Activated naive CD4-positive, alpha-beta T cell treated with anti-CD3 and anti-CD28 coated beads, Interleukin-2, amount 50 U/mL, for 24 hours (primary cell): Measurements from ENCODE around the gene MRC1.
"Not testable (repeated sequence)": the region's sequence is repeated elsewhere in the genome, so short reads cannot be mapped to it uniquely, and the experiment has no call there.

Source experiments
- H3K27ac Mint-ChIP-seq: one replicate; pipeline ENCODE4 v1.8.0; 2021; ENCODE audit warnings: mild to moderate bottlenecking, mixed read lengths
- H3K27me3 Mint-ChIP-seq: one replicate; pipeline ENCODE4 v1.8.0; 2021; ENCODE audit warnings: mixed read lengths
- H3K36me3 Mint-ChIP-seq: one replicate; pipeline ENCODE4 v1.8.0; 2021; ENCODE audit warnings: mixed read lengths
- H3K4me1 Mint-ChIP-seq: one replicate; pipeline ENCODE4 v1.8.0; 2021; ENCODE audit warnings: mixed read lengths
- H3K4me3 Mint-ChIP-seq: one replicate; pipeline ENCODE4 v1.8.0; 2021; ENCODE audit warnings: mild to moderate bottlenecking, mixed read lengths
- H3K9me3 Mint-ChIP-seq: one replicate; pipeline ENCODE4 v1.8.0; 2021; ENCODE audit warnings: mixed read lengths

MRC1 gene

GRCh38 chr10:17891435-17891834, 82.3 kb downstream of the MRC1 start:
- Mint-ChIP-seq H3K27ac (no peak overlapping the region), H3K36me3 (no peaks in the 10 kb centered on the region), H3K4me1 (no peaks in the 10 kb centered on the region), H3K27me3 (peaks cover 3% of the 10 kb centered on the region), H3K4me3 (no peak overlapping the region), H3K9me3 (peaks cover 4% of the 10 kb centered on the region)

- Mint-ChIP-seq H3K36me3 (no peaks in the 10 kb centered on the region), H3K4me1 (no peaks in the 10 kb centered on the region), H3K9me3 (no peaks in the 10 kb centered on the region), H3K27me3 (peaks cover 1% of the 10 kb centered on the region), H3K4me3 (no peak overlapping the region), H3K27ac (no peak overlapping the region)
These were observed 95.4 kb downstream of the MRC1 start for GRCh38 chr10:17904564-17904963.

GRCh38 chr10:17905491-17905890, 96.3 kb downstream of the MRC1 start:
- Mint-ChIP-seq H3K4me3 (no peak overlapping the region), H3K4me1 (no peaks in the 10 kb centered on the region), H3K9me3 (no peaks in the 10 kb centered on the region), H3K27ac (no peak overlapping the region), H3K36me3 (no peaks in the 10 kb centered on the region), H3K27me3 (peaks cover 4% of the 10 kb centered on the region)

GRCh38 chr10:17906002-17906401, 96.9 kb downstream of the MRC1 start:
- Mint-ChIP-seq H3K9me3 (no peaks in the 10 kb centered on the region), H3K36me3 (no peaks in the 10 kb centered on the region), H3K27ac (no peak overlapping the region), H3K4me3 (no peak overlapping the region), H3K4me1 (no peaks in the 10 kb centered on the region), H3K27me3 (peaks cover 4% of the 10 kb centered on the region)

- Mint-ChIP-seq H3K4me1 (no peaks in the 10 kb centered on the region), H3K27ac (no peak overlapping the region), H3K4me3 (no peak overlapping the region), H3K36me3 (peaks cover 3% of the 10 kb centered on the region), H3K9me3 (peaks cover 5% of the 10 kb centered on the region), H3K27me3 (peaks cover 11% of the 10 kb centered on the region)
These were observed 98.5 kb downstream of the MRC1 start for GRCh38 chr10:17907641-17908040.

GRCh38 chr10:17910125-17910789, 101.1 kb downstream of the MRC1 start:
- Mint-ChIP-seq H3K36me3 (peaks cover 3% of the 10 kb centered on the region), H3K4me1 (no peaks in the 10 kb centered on the region), H3K9me3 (peaks cover 5% of the 10 kb centered on the region), H3K4me3 (no peak overlapping the region), H3K27me3 (peaks cover 11% of the 10 kb centered on the region), H3K27ac (no peak overlapping the region)

- Mint-ChIP-seq H3K36me3 (peaks cover 3% of the 10 kb centered on the region), H3K27ac (no peak overlapping the region), H3K4me1 (no peaks in the 10 kb centered on the region), H3K27me3 (peaks cover 11% of the 10 kb centered on the region), H3K4me3 (no peak overlapping the region), H3K9me3 (peaks cover 5% of the 10 kb centered on the region)
These were observed 103.6 kb downstream of the MRC1 start for GRCh38 chr10:17912754-17913153.

- Mint-ChIP-seq H3K27me3 (peaks cover 10% of the 10 kb centered on the region), H3K36me3 (peaks cover 3% of the 10 kb centered on the region), H3K4me1 (no peaks in the 10 kb centered on the region), H3K4me3 (no peak overlapping the region), H3K27ac (no peak overlapping the region), H3K9me3 (peaks cover 5% of the 10 kb centered on the region)
These were observed 104.5 kb downstream of the MRC1 start for GRCh38 chr10:17913604-17914003.

GRCh38 chr10:17914169-17915045, 105.3 kb downstream of the MRC1 start:
- Mint-ChIP-seq H3K27ac (no peak overlapping the region), H3K4me3 (no peak overlapping the region)

GRCh38 chr10:17915181-17915580, 106.0 kb downstream of the MRC1 start:
- Mint-ChIP-seq H3K4me3 (no peak overlapping the region), H3K36me3 (peaks cover 3% of the 10 kb centered on the region), H3K4me1 (no peaks in the 10 kb centered on the region), H3K9me3 (peaks cover 10% of the 10 kb centered on the region), H3K27me3 (peaks cover 8% of the 10 kb centered on the region), H3K27ac (no peak overlapping the region)

More at GRCh38 chr10:17914169-17915045, 105.3 kb downstream of the MRC1 start:
- Mint-ChIP-seq H3K36me3 (peaks cover 3% of the 10 kb centered on the region), H3K9me3 (peaks cover 5% of the 10 kb centered on the region), H3K27me3 (peaks cover 10% of the 10 kb centered on the region), H3K4me1 (no peaks in the 10 kb centered on the region)

GRCh38 chr10:17918187-17918903, 109.2 kb downstream of the MRC1 start:
- Mint-ChIP-seq H3K9me3 (peaks cover 6% of the 10 kb centered on the region), H3K4me1 (no peaks in the 10 kb centered on the region), H3K36me3 (no peaks in the 10 kb centered on the region), H3K27ac (no peak overlapping the region), H3K27me3 (no peaks in the 10 kb centered on the region), H3K4me3 (no peak overlapping the region)

GRCh38 chr10:17921378-17921777, 112.2 kb downstream of the MRC1 start:
- H3K27me3 Mint-ChIP-seq = no peaks in the 10 kb centered on the region
- no peaks in the 10 kb centered on the region for H3K4me1 Mint-ChIP-seq
- H3K9me3 Mint-ChIP-seq = peaks cover 7% of the 10 kb centered on the region
- H3K4me3 Mint-ChIP-seq = no peak overlapping the region
- H3K27ac Mint-ChIP-seq = no peak overlapping the region
- H3K36me3 Mint-ChIP-seq = no peaks in the 10 kb centered on the region

- H3K27me3 Mint-ChIP-seq = no peaks in the 10 kb centered on the region
- no peaks in the 10 kb centered on the region for H3K4me1 Mint-ChIP-seq
- no peak overlapping the region for H3K27ac Mint-ChIP-seq
- H3K36me3 Mint-ChIP-seq = no peaks in the 10 kb centered on the region
- H3K4me3 Mint-ChIP-seq = no peak overlapping the region
- H3K9me3 Mint-ChIP-seq = peaks cover 11% of the 10 kb centered on the region
These were observed 114.6 kb downstream of the MRC1 start for GRCh38 chr10:17923728-17924127.

GRCh38 chr10:17943033-17943745, 134.0 kb downstream of the MRC1 start:
- Mint-ChIP-seq H3K27ac (no peak overlapping the region), H3K9me3 (no peaks in the 10 kb centered on the region), H3K4me1 (no peaks in the 10 kb centered on the region), H3K27me3 (peaks cover 1% of the 10 kb centered on the region), H3K4me3 (no peak overlapping the region), H3K36me3 (no peaks in the 10 kb centered on the region)

- not testable (repeated sequence) for H3K9me3 Mint-ChIP-seq, H3K4me1 Mint-ChIP-seq, H3K27ac Mint-ChIP-seq, H3K27me3 Mint-ChIP-seq, H3K4me3 Mint-ChIP-seq, H3K36me3 Mint-ChIP-seq
These were observed 141.1 kb downstream of the MRC1 start for GRCh38 chr10:17950269-17950668.
